Chondrocyte (in vitro differentiated cells): Measurements from ENCODE around the gene ISG20. TPM values are rescaled to one million over a fixed set of nuclear protein-coding genes. Genes with fewer than 3 reads are reported as not detected.

ENCODE experiments used
- DNase-seq: peaks from one replicate; pipeline ENCODE4 v3.0.0; 2021; ENCODE audit warnings: mixed read lengths, low spot score
- H3K27ac Mint-ChIP-seq: one replicate; pipeline ENCODE4 v1.8.0; 2021; ENCODE audit warnings: mild to moderate bottlenecking, moderate library complexity, mixed read lengths; ENCODE audit not compliant: unreplicated experiment
- H3K27me3 Mint-ChIP-seq: 2 replicates; pipeline ENCODE4 v1.8.0; 2021; ENCODE audit warnings: low read depth, mixed read lengths
- H3K36me3 Mint-ChIP-seq: 2 replicates; pipeline ENCODE4 v1.8.0; 2021; ENCODE audit warnings: low read depth, mixed read lengths
- H3K4me1 Mint-ChIP-seq: 2 replicates; pipeline ENCODE4 v1.8.0; 2021; ENCODE audit warnings: low read depth, mild to moderate bottlenecking, mixed read lengths
- H3K4me3 Mint-ChIP-seq: one replicate; pipeline ENCODE4 v1.8.0; 2021; ENCODE audit warnings: mild to moderate bottlenecking, moderate library complexity, mixed read lengths; ENCODE audit not compliant: unreplicated experiment
- H3K9me3 Mint-ChIP-seq: 2 replicates; pipeline ENCODE4 v1.8.0; 2021; ENCODE audit warnings: low read depth, mixed read lengths
- total RNA-seq: library from RNA; stranded (reverse); gene quantifications from 3 replicates; pipeline ENCODE4 v1.2.1, GENCODE V29; 2021
- TF ChIP-seq, protein P1 (sequence below): fragments of 200-600 bp; sonication (generic); IDR thresholded peaks from 2 replicates; pipeline ENCODE4 v1.5.0; 2021; ENCODE audit warnings: antibody characterized with exemption, mild to moderate bottlenecking, moderate library complexity

ISG20 gene
- total RNA-seq, 1 donor from 2014 or later: 4.5 TPM

DNA sequence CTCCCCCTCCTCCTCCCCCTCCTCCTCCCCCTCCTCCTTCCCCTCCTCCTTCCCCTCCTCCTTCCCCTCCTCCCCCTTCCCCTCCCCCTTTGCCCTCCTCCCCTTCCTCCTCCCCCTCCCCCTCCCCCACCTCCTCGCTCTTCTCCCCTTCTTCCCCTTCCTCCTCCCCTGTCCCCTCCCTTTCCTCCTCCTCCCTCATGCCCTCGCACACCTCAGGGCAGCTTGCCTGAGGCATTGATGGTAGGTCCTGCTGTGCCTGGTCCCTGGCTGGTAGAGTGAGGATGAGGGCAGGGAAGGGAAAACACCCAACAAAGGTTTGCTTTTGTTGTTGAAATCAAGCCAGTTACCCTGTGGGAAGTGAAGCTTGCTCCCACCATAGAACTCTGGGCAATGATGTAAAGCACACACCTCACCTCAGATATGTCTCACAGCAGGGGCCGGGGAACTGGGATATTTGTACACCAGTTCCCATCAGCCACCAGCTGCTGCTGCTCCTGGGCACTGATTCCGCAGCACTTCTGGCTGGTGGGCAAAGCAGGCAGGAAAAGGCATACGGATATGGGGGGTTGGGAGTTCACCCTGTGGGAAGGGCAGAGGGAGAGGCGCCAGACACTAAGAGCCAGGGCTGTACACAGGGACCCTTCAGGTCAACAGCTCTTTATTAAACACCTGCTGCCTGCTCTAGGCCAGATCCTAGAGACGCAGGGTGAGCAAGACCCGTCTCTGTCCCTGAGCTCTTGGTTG is 13.8 kb downstream of the ISG20 start:
- Mint-ChIP-seq H3K27ac (no peak overlapping the region), H3K9me3 (no peaks in the 10 kb centered on the region)
- DNase-seq: no peak

DNA sequence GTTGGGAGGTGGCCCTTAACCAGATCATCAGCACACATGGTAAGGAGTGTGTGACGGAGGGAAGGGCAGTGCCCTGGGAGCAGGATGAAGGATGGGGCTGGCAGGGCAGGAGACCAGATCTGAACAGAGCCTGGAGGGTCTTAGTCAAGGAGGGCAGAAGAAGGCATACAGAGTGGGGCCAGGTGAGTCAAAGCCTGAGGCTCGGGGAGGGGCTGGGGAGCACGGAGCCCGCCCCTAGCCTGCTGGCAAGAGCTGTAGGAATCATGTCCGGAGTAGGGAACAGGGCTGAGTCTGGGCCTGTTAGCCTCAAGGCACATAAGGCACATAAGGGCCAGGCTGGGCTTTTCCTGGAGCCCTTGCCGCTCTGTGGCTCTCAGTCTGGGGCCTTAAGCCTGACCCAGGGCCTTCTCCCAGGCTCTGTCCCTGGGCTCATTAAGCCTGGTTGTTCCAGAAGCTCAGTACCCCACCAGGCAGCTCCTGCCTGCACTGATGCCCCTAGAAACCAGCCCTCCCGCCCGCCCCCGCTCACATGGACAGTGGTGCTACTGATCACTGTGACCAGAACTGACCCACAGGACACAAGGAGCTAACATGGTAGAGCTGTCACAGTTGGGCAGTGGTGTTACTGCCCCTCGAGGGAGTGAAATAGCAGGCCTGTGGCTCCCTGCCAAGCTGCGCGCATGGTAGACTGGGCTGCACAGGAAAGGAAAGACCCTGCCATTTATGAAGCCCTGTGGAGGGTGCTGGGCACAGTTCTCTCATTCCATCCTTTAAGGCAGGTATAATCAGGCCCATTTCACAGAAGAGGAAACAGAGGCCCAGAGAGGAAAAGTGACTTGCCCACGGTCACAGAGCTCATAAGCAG is 14.6 kb downstream of the ISG20 start:
- Mint-ChIP-seq H3K4me3 (no peak overlapping the region), H3K9me3 (no peaks in the 10 kb centered on the region), H3K27me3 (no peaks in the 10 kb centered on the region), H3K4me1 (peaks cover 26% of the 10 kb centered on the region), H3K36me3 (no peaks in the 10 kb centered on the region), H3K27ac (no peak overlapping the region)
- DNase-seq: no peak
- TF ChIP-seq, protein P1, sequence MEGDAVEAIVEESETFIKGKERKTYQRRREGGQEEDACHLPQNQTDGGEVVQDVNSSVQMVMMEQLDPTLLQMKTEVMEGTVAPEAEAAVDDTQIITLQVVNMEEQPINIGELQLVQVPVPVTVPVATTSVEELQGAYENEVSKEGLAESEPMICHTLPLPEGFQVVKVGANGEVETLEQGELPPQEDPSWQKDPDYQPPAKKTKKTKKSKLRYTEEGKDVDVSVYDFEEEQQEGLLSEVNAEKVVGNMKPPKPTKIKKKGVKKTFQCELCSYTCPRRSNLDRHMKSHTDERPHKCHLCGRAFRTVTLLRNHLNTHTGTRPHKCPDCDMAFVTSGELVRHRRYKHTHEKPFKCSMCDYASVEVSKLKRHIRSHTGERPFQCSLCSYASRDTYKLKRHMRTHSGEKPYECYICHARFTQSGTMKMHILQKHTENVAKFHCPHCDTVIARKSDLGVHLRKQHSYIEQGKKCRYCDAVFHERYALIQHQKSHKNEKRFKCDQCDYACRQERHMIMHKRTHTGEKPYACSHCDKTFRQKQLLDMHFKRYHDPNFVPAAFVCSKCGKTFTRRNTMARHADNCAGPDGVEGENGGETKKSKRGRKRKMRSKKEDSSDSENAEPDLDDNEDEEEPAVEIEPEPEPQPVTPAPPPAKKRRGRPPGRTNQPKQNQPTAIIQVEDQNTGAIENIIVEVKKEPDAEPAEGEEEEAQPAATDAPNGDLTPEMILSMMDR: no peak

More for the DNA sequence above, 13.8 kb downstream of the ISG20 start:
- TF ChIP-seq, protein P1: no peak
- H3K36me3 Mint-ChIP-seq: no peaks in the 10 kb centered on the region
- no peak overlapping the region for H3K4me3 Mint-ChIP-seq
- H3K27me3 Mint-ChIP-seq: no peaks in the 10 kb centered on the region
- peaks cover 21% of the 10 kb centered on the region for H3K4me1 Mint-ChIP-seq

DNA sequence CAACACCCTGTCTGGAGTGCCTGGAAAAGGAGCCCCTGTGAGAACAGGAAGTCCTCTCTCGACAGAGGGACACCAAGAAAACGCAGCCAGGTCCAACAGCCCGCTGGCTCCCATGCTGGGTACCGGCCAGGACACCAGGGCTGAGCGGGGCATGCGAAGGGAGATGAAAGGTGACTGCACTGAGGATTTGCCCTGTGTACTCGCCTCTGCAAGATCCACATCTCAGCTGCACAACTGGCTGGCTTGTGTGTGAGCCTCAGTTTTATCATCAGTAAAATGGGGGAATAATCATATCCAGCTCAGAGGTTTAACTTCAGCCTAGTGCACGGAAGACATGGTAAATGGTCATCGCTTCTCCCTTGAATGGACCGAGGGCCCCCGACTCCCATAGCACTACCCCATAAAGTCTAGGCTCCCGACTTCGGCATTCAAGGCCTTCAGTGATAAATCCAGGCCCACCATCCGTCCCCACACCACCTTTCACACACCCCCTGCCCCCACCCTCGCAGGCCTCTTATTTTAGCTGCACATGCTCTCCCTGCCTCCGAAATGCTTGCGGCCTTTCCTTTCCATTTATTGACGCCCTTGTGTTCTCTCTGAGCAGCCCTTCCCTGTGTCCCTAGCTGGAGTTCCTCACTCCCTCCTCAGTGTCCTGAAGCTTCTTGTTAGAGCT is 15.8 kb downstream of the ISG20 start:
- Mint-ChIP-seq H3K27ac (no peak overlapping the region), H3K4me1 (peaks cover 26% of the 10 kb centered on the region), H3K9me3 (no peaks in the 10 kb centered on the region), H3K36me3 (no peaks in the 10 kb centered on the region), H3K27me3 (no peaks in the 10 kb centered on the region), H3K4me3 (no peak overlapping the region)
- no peak for DNase-seq
- TF ChIP-seq, protein P1: no peak

DNA sequence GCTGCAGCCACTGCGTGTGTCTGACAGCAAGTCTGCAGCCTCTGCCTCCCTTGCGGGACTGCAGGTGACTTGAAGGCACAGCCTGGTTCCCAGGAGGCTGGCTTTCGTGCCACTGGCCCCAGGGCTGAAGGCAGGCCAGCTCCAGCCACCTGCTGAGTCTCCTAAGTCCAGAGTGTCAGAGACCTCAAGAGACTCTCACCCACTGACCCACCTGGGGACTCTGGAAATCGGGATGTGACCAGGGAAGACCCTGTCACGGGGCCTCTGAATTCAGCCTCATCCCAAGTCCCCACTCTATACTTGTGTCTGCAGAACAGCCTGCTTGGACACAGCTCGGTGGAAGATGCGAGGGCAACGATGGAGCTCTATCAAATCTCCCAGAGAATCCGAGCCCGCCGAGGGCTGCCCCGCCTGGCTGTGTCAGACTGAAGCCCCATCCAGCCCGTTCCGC is 16.3 kb downstream of the ISG20 start:
- Mint-ChIP-seq H3K4me1 (peaks cover 29% of the 10 kb centered on the region), H3K4me3 (no peak overlapping the region), H3K36me3 (no peaks in the 10 kb centered on the region), H3K27me3 (no peaks in the 10 kb centered on the region), H3K27ac (no peak overlapping the region), H3K9me3 (no peaks in the 10 kb centered on the region)
- TF ChIP-seq, protein P1: no peak
- DNase-seq: no peak
